CD4-positive, alpha-beta T cell treated with Interleukin-17A for 1 hour (primary cell): ENCODE measurements around the gene SEC11C.
"Not testable (repeated sequence)": the region's sequence is repeated elsewhere in the genome, so short reads cannot be mapped to it uniquely, and the experiment has no call there.

Source experiments
- DNase-seq: peaks from one replicate; pipeline ENCODE4 v3.0.0-alpha.2; 2020

Gene SEC11C

DNA sequence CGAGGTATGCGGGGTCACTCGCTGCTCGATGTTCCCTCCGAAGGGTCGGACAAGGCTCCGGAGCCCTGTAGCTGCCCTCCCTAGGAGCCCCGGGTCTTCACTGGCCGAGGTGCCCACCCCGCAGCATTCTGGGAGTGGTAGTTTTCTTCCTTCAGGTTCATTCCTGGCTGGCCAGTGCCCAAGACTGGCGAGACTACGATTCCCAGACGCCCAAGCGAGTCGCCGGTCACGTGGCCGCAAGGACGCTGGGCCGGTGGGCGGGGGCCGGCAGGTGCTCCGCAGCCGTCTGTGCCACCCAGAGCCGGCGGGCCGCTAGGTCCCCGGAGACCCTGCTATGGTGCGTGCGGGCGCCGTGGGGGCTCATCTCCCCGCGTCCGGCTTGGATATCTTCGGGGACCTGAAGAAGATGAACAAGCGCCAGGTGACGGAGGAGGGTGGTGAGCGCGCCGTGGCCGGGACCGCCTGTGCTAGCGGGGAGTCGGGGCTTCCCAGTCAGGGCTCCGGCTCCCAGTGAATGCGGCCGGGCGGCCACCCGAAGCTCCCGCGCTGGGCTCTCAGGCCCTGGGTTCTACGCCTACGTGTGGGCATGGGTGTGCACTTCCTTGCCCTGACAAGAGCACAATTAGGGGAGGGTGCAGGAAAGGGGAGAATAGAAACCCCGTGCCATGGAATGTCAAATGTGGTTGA, at the start of gene SEC11C:
SEC11C (plus strand) TSS at position 270 of the 687 bp plus-strand sequence; CDS start at position 335, 65 bp downstream.
- DNase-seq: peak; percentile 97

- DNase-seq: no peak
Measured at GRCh38 chr18:59090966-59091603, 48.6 kb upstream of the SEC11C start.

DNA sequence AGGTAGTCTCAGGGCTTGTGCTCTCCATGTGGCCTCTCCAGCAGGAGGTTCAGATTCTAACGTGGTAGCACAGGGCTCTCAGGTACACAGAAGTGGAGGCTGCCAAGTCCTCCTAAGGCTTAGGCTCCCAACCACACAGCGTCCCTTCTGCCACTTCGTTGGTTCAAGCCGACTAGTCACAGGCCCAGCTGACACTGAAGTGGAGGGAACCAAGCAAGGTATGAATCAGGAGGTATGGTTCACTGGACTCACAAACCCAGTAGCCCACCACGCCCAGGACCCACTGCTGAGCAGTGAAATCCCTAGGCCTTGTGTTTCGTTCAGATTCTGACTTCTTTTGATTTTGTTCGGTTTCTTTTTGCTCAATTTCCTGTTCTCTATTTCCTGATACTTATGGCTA, 46.0 kb upstream of the SEC11C start:
- DNase-seq: no peak

DNA sequence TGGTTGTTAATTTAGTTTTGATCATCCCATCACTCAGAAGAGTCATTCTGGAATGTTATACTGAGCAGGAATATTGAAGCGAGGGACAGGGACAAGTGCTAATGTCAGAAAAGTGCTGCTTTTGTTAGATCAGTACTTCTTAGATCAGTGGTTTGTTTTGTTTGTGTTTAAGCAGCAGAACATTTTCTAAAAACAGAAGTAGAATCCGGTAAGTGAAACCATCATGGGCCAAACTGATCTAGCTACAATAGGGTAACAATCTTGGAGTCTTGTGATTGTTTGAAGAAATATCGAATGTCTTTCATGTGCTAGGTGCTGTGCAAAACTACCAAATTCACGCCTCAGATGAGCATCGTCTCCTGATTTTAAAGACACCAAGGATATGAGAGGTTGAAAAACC, 45.1 kb upstream of the SEC11C start:
- no peak for DNase-seq

DNA sequence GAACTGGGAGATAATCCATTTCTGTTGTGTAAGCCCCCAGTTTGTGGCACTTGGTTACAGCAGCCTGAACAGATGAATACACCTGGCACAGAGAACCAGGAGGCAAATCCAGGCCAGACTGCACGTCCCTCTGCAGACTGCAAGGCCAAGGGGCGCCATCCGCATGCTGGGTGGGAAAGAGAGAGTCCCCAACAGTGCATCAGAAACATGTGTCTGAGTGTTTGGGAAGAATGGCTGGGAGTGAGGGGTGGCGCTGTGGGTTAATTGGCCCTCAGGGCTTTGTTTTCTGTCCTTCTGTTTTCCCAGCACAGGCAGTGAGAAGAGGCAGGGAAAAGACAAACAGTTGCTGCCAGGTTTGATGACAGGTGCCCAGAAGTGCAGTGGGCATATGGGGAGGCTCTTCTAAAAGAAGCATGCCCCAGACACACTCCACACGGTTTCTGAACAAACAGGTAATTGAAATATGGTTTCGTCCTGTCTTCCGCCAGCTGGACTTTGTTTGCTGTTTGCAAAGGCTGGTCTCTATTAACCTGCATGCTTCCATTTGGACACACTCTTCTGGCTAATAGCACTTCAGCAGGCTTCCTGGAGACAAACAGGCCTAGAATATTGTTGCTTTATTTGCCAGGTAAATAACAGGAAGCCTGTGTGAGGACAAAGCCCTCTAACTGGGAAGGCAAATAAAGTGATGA, 43.4 kb upstream of the SEC11C start:
- no peak for DNase-seq

DNA sequence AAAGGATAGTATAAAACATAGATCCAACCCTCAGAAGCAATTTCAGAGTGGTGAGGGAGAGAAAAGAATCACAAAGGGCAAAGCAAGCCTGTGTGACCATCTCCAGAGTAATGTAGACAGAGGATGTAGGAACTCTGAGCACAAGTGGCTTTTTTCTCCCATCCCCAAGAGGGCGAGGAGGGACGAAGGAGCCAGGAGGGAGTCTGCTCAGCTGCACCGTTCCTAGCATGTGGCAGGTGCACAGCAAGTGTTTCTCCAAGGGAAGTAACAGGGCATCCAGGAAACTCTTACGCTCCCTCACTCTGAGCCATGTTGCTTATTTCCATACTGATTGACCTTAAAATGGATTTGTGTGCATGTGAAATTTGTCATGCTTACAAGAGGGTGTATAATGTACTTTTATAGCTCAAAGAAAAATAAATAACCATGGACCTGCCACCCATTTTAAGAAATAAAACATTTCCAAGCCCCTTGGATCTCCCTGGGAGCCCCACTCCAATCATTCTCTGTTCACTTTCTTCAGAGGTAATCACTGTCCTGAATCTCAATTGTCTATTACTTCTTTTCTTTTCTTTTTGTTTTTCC, 37.8 kb upstream of the SEC11C start:
- DNase-seq: no peak

GRCh38 chr18:59109375-59109774, 30.3 kb upstream of the SEC11C start:
- DNase-seq: no peak

DNA sequence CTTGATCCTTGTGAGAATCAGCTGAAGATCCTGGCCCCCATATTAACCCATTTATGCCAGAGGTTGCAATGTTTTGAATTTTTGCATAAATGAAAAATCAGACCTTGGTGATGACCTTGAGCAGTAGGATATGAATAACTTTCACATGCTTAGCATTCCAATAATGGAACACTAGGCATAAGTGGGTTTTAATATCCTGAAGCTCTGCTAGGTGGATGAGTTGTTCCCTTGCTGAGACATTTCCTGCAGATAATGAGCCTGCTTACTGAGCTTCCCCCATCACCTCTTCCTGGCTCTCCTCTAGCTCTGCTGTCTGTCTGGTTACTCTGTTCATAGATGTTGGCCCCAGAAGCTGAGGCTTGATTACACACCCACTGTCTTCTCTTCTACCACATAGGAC, 25.5 kb upstream of the SEC11C start:
- no peak for DNase-seq

DNA sequence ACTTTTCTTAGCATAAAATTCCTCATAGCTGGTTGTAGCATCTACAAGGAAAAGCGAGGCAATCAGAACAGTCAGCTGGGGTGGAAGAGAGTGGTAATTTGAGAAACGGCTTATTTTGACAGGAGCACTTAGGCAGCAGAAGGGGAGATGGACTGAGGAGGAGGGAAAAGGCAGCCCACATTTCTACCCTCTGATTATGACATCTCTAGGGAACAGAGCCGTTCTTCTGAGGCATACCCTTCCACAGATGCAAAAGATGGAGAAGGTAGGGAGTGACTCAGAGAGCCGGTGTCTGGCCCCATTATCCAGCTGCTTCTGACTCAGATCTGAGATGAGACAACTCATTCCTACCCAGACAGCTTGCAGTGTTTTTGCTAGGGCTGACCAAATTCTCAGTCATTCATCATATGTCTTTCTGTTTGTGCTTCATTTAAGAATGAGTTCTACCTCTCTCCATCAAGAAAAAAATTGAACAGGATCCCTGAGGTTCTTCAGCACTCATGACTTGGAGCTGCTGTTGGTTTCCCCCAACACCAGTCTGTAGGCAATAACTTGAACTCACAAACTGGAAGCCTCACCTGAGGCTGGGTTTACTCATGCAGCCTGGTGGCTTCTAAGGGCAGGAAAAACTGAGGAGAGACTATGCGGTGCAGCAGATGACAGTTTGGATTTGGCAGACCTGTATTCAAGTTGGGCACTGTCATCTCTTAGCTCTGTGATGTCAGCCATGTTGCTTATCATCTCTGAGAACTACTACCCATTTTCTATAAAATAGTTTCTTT, 15.9 kb upstream of the SEC11C start:
- no peak for DNase-seq

GRCh38 chr18:59124370-59124704, 15.3 kb upstream of the SEC11C start:
- no peak for DNase-seq

GRCh38 chr18:59127047-59127446, 12.6 kb upstream of the SEC11C start:
- DNase-seq: no peak

DNA sequence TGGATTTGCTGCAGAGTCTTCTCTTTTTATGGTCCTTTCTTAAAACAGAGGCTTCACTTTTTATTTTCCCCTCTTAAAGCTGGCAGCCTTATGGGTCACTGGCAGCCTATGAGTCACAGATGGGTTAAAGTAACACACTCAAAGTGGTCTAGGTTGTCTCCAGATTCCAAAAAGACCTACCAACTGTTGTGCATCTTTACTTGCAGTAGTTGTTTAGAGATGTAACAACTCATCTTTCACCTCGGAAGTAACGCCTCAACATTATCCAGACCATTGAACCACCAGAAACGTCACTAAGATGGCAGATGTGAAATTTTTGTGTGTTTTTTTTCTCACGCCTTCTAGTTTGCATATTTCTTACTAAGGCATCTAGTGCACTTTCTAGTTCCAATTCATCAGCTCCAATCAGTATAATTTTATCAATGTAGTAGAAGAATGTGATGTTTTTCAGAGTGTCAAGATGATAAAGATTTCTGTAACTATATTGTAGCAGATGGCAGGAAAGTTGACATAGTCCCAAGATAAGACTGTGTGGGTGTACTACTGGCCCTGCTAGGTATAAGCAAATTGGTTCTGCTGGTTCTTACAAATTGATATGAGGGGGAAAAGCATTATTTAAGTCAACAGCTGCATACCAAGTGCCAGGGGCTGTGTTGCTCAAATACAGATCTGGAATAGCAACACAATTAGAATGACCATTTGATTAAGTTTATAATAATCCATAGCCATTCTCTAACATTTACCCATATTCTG, 9.6 kb upstream of the SEC11C start:
- no peak for DNase-seq

DNA sequence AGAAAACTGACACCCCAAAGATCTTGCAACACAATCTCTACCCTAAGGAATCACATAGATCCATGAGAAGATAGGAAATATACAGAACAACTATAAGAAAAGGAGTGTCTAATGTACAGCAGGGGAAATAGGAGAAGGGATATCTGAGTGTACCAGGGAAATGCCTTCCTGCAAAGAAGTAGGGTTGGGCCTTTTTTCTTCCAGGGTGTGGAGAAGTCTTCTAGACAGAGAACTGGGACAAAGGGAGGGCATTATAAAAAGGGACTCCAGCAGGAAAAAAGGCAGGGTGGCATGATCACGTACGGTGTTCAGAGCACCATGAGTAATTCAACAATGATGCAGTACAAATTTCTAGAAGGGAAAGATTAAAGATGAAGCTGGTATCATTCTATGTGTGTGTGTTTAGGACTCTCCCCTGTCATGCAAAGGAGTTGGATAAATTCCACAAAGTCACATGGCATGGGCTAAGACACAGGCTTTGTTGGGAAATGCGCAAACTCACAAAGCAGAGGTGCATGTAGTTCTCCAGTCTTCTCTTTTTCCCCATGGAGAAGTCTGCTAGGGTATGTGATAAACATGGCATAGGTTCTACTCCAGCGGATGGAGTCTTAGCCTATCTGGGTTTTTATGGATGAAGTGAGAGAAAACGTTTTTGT, 6.7 kb upstream of the SEC11C start:
- no peak for DNase-seq

- peak; percentile 96 for DNase-seq
Measured at GRCh38 chr18:59139291-59139614, 431 bp upstream of the SEC11C start.

GRCh38 chr18:59140302-59140885, 710 bp downstream of the SEC11C start:
- no peak for DNase-seq

- peak; percentile 19 for DNase-seq
Measured at GRCh38 chr18:59141294-59142068, 1.8 kb downstream of the SEC11C start.

- DNase-seq: peak; percentile 32
Measured at GRCh38 chr18:59142274-59142673, 2.6 kb downstream of the SEC11C start.

- not testable (repeated sequence) for DNase-seq
Measured at GRCh38 chr18:59142800-59143416, 3.2 kb downstream of the SEC11C start.

- DNase-seq: no peak
Measured at GRCh38 chr18:59143441-59143840, 3.8 kb downstream of the SEC11C start.

GRCh38 chr18:59144483-59144882, 4.8 kb downstream of the SEC11C start:
- DNase-seq: no peak
